IPS DF 4.7 (cell line): ENCODE results near the gene DUSP3.
"Not testable (repeated sequence)": the region's sequence is repeated elsewhere in the genome, so short reads cannot be mapped to it uniquely, and the experiment has no call there.

Source experiments
- DNase-seq: peaks from one replicate; pipeline ENCODE4 v3.0.0-alpha.2; 2013; ENCODE audit warnings: low spot score; ENCODE audit errors: extremely low read depth

DUSP3 gene

GRCh38 chr17:43801844-43802243 lies 23.1 kb upstream of the DUSP3 start:
- DNase-seq: no peak

DNA sequence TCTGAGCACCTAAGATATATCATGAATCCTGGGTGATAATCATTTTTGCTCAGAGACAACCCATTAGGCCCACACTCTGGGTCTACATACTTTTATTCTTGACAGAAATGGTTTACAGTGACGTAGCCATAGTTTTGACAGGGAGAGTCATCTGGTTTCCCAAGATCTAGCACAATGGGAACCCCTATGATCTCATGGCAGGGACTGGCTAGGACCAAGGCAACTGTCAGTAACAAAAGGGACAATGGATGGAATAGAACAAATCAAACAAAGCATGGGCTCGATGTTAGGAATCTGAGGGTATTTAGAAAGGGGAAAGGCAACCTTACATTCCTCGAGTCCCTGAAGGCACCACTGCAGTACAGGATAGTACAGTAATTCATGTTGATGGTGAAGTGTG lies 22.0 kb upstream of the DUSP3 start:
- no peak for DNase-seq

DNA sequence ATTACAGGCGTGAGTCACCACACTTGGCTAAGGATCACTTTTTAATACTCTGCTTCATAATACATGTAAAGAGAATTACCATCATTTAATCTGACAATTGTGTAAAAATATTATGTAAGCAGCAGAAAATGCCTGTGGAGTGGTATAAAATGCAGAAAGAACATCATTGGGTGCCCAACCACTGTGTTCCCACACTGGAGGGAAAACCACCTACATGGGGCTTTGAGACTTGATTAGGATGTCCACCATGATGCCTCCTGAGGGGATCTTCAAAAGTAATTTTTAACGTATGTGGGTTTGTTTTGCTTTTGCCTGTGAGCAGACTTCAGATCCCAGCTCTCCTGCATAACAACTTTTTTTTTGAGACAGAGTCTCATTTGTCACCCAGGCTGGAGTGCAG lies 20.3 kb upstream of the DUSP3 start:
- no peak for DNase-seq

DNA sequence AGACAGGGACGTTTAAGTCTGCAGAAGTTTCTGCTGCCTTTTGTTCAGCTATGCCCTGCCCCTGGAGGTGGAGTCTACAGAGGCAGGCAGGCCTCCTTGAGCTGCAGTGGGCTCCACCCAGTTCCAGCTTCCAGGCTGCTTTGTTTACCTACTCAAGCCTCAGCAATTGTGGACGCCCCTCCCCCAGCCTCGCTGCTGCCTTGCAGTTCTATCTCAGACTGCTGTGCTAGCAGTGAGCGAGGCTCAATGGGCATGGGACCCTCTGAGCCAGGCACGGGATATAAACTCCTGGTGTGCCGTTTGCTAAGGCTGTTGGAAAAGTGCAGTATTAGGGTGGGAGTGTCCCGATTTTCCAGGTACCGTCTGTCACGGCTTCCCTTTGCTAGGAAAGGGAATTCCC lies 19.2 kb upstream of the DUSP3 start:
- DNase-seq: not testable (repeated sequence)

DNA sequence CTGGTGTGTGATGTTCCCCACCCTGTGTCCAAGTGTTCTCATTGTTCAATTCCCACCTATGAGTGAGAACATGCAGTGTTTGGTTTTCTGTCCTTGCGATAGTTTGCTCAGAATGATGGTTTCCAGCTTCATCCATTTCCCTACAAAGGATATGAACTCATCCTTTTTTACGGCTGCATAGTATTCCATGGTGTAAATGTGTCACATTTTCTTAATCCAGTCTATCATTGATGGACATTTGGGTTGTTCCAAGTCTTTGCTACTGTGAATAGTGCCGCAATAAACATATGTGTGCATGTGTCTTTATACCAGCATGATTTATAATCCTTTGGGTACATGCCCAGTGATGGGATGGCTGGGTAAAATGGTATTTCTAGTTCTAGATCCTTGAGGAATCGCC lies 13.9 kb upstream of the DUSP3 start:
- DNase-seq: not testable (repeated sequence)

- DNase-seq: no peak
Measured at GRCh38 chr17:43791589-43791988, 12.8 kb upstream of the DUSP3 start.

DNA sequence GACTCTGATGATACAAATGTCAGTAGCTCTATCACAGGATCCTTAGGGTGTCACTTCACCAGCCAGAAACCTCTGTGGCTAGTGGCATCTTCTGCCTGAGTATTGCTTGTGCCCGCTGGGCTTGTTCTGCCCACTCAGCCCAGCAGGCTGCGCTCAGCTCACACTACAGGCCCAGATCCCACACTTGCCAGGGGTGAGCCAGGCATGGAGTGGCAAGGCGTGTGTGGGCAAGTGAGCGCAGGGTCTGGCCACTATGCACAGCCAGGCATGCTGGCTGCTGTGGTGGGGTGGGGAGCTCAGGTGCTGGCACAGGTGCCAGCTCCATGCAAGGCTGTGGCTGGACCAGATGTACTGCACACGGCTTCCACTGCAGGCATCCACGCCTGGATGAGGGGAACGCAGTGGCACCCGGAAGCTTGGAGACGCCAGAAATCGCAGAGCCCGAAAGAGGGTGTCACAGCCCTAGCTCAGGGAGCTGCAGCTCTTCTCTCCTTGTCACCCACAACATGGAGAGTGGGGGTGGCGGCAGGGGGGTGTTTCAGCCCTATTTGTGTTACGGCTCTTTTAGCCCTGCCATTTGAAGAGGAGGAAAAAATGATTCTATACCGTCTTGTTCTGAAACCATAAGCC lies 11.6 kb upstream of the DUSP3 start:
- DNase-seq: no peak

DNA sequence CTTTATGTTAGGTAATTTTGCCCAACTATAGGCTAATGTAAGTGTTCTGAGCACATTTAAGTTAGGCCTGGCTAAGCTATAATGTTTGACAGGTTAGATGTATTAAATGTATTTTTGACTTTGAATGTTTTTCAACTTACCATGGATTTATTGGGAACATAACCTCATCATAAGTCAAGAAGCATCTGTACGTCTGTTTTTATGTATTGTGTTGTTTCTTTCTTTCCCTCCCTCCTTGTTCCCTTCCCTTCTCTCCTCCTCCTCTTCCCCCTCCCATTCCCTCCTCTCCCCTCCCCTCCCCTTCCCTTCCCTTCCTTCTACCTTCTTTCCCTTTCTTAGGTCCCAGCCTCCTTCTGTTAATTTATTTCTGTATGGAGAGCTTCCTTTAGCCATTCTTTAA lies 10.7 kb upstream of the DUSP3 start:
- no peak for DNase-seq

DNA sequence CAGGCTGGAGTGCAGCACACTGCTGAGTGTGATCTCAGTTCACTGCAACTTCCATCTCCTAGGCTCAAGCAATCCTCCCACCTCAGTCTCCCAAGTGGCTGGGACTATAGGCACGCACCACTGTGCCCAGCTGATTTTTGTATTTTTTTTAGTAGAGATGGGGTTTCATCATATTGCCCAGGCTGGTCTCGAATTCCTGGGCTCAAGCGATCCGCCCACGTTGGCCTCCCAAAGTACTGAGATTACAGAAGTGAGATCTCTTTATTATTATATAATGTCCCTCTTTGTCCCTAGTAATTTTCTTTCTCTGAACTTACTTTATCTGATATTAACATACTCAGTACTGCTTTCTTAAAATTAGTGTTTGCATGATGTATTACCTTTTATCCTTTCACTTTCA lies 9.8 kb upstream of the DUSP3 start:
- no peak for DNase-seq

DNA sequence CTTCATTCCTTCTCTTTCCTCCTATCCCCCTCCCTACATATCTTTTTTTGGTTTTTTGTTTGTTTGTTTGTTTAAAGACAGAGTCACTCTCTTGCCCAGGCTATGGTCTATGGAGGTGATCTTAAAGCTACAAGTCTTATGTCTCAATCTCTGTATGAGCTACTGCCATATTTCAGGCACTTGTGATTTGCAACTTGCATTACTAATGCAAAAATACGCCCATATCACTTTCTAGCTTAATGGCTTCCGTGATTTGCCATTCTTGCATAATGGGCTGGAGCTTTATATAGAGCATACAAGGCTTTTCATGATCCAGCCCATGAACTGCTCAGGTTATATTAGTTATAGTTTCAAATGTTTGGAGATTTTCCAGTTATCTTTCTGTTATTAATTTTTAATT lies 9.0 kb upstream of the DUSP3 start:
- no peak for DNase-seq

GRCh38 chr17:43784628-43785101 lies 5.9 kb upstream of the DUSP3 start:
- no peak for DNase-seq

DNA sequence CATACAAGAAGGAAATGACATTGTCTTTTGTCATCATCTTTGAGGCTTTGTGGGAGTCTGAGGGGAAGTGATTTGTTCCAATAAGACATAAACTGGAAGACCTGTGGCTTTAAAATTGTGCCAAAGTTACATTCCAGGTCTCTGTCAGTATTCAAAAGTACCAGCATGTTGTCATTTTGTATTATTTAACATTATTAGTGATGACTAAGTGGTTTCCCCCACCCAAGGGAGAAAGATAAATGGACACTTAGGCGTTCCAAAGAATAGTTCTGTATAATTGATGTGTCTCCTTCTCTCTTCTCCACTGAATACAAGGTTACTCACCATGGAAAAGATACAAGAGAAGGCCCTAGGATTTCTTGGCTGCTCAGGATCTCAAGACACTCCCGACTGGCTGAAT lies 5.3 kb upstream of the DUSP3 start:
- no peak for DNase-seq

DNA sequence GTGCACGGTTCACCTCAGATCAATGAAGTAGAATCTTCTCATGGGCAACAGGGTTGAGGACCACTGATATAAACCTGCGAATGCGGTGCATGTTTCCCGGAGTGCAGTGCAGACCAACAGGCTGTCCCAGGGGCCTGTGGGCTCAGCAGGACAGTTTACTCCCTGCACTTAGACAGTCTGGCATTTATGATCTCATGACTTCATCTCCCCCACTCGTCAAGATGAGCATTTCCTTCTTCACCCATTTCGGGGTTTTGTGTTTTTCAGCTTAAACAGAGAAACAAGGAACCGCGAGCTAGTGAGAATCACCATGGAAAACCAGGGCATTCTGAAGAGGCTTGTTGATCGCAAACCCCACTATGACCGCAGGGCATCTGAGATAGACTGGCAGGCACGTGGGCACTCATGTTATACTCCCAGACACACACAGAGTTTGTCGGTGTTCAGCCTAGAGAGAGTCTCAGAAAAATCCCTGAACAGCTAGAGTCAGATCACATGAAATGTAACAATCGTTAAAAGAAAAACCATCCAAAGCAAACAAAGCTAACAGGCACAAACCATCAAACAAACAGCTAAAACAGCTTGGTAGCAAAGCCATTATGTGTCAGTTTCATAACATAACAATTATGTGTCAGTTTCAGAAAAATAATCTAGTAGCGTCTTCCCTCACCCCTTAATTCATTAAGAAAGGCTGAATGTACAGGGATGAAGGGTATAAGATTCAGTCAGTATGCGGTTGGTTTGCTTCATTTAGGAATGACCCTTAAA lies 4.3 kb upstream of the DUSP3 start:
- DNase-seq: no peak

DNA sequence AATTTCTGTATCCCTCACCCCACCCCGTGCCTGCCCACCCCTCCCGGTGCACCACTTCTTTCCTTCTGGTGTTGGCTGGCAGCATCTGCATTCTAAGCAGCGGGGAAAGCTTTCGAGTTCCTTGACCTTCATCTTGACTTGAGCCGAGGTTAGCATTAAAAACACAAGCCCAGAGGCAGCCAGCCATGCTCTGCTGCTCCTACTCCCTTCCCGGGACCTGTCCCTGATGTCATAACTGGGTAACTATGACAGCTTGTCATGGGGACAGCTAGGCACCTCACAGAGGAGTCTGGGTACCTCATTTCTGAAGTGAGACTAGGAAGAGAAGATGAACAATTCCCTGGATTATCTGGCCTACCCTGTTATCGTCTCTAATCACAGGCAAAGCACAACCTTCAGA lies 1.4 kb upstream of the DUSP3 start, which contains the start of gene CFAP97D1:
Gene CFAP97D1, plus strand, starts transcription at position 301 of the 400 bp plus-strand sequence. Its CDS starts 28 bp downstream, at position 329.
- DNase-seq: no peak

GRCh38 chr17:43779145-43780125 lies 658 bp upstream of the DUSP3 start:
- no peak for DNase-seq

GRCh38 chr17:43774304-43775250 lies 4.2 kb downstream of the DUSP3 start:
- no peak for DNase-seq

GRCh38 chr17:43772877-43773648 lies 5.7 kb downstream of the DUSP3 start:
- no peak for DNase-seq

- no peak for DNase-seq
Measured at GRCh38 chr17:43771463-43771862, 7.3 kb downstream of the DUSP3 start.

DNA sequence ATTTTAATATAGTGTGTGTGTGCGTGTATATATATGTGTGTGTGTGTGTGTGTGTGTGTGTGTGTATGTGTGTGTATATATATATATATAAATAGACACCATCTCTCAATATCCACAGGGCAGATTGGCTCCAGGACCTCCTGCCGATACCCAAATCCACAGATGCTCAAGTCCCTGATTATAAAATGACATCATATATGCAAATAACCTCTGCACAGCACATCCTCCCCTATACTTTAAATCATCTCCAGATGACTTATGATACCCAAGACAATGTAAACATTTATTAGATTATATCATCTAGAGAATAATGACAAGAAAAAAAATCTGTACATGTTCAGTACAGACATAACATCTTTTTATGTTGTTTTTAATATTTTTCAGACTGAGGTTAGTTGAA lies 7.8 kb downstream of the DUSP3 start:
- DNase-seq: no peak

GRCh38 chr17:43769859-43770258 lies 8.9 kb downstream of the DUSP3 start:
- DNase-seq: no peak
